ENCODE results near the gene SPDYC. TPM values are rescaled to one million over a fixed set of nuclear protein-coding genes. Genes with fewer than 3 reads are reported as not detected.

SPDYC gene
- total and polyA plus RNA-seq, 9 of the 15 experiments (the other 6 are each of a cell fraction or from before 2014, with no cell fraction given): 4.4 to 18.8 (median 9.2) TPM

GRCh38 chr11:65121865-65122696 lies 48.0 kb upstream of the SPDYC start, which contains the start of the genes FAU and MRPL49 (continued):
- no peak for TF ChIP-seq ZNF592 (IDR thresholded peaks at IDR 0.05)
- no peak for TF ChIP-seq E4F1 (CRISPR knock-in tag; IDR thresholded peaks at IDR 0.05; ENCODE audit: borderline replicate concordance)
- no peak for TF ChIP-seq TRIM28 (IDR thresholded peaks at IDR 0.05)
- TF ChIP-seq ELF2 (CRISPR knock-in tag; IDR thresholded peaks at IDR 0.05): no peak
- peak; percentile 88 for TF ChIP-seq TAF7 (tag; IDR thresholded peaks at IDR 0.05)
- no peak for TF ChIP-seq MECOM (CRISPR knock-in tag; IDR thresholded peaks at IDR 0.05)
- no peak; the same call in 1 of the 2 replicates for TF ChIP-seq TRIM25 (IDR thresholded peaks at IDR 0.05; ENCODE audit: borderline replicate concordance)
- peak; percentile 83 for TF ChIP-seq LARP7 (IDR thresholded peaks at IDR 0.05)
- no peak for TF ChIP-seq ZNF175 (CRISPR knock-in tag; IDR thresholded peaks at IDR 0.05; ENCODE audit: low read depth)
- no peak for TF ChIP-seq NFXL1 (CRISPR knock-in tag; IDR thresholded peaks at IDR 0.05)
- TF ChIP-seq SIRT6 (IDR thresholded peaks at IDR 0.05; ENCODE audit: low read depth, low read length): no peak
- no peak for TF ChIP-seq DACH1 (IDR thresholded peaks at IDR 0.05; ENCODE audit: partially characterized antibody)
- TF ChIP-seq FOXJ3 (CRISPR knock-in tag; IDR thresholded peaks at IDR 0.05): no peak
- no peak for TF ChIP-seq ZNF561 (CRISPR knock-in tag; conservative IDR thresholded peaks at IDR 0.05)
- TF ChIP-seq CREB3 (tag; conservative IDR thresholded peaks at IDR 0.05; ENCODE audit: low read depth): no peak
